Muscle of leg (tissue), 11 donors: ENCODE data around the gene RABGAP1L. TPM values are rescaled to one million over a fixed set of nuclear protein-coding genes. Genes with fewer than 3 reads are reported as not detected.

ENCODE experiments used
- DNase-seq: peaks from one replicate; pipeline ENCODE4 v3.0.0; 2013
- H3K27ac ChIP-seq: one replicate; pipeline ENCODE4 v1.5.1; 2013; ENCODE audit warnings: mild to moderate bottlenecking, low read length, control low read depth
- H3K27me3 ChIP-seq: one replicate; pipeline ENCODE4 v1.6.1; 2013; ENCODE audit warnings: low read length; ENCODE audit not compliant: control insufficient read depth, insufficient read depth
- H3K36me3 ChIP-seq: one replicate; pipeline ENCODE4 v1.6.1; 2013; ENCODE audit warnings: low read length; ENCODE audit not compliant: control insufficient read depth, insufficient read depth
- H3K4me1 ChIP-seq: one replicate; pipeline ENCODE4 v1.6.1; 2013; ENCODE audit warnings: low read length; ENCODE audit not compliant: control insufficient read depth, insufficient read depth
- H3K4me3 ChIP-seq: one replicate; pipeline ENCODE4 v1.5.1; 2013; ENCODE audit warnings: low read length, control low read depth
- H3K9me3 ChIP-seq: replicated peaks from 2 replicates; pipeline ENCODE4 v1.6.1; 2013; ENCODE audit warnings: low read depth, low read length; ENCODE audit not compliant: control insufficient read depth
- whole genome bisulfite sequencing: methylation state at CpG from one replicate; pipeline ENCODE4 v1.1.5; 2013; ENCODE audit warnings: missing lambda C conversion rate; ENCODE audit not compliant: insufficient coverage; 5-methylcytosine and 5-hydroxymethylcytosine counted together
- polyA plus RNA-seq, 8 donors: library from polyadenylated mRNA; unstranded; fragments of 120-200 nt; gene quantifications; one replicate each; pipeline versions ENCODE4 v1.2.1 to v1.2.3, GENCODE V29; 2013; ENCODE audit warnings: inconsistent platforms in 1 of 8, low replicate concordance in 1 of 8; ENCODE audit not compliant: insufficient read length in 8 of 8, insufficient read depth in 1 of 8
- total RNA-seq: library from RNA; stranded (reverse); fragments of 120-200 nt; gene quantifications from one replicate; pipeline ENCODE4 v1.2.4, GENCODE V29; 2013

Gene RABGAP1L
- total and polyA plus RNA-seq, 9 donors, result 9.8 to 27.2 (median 11.6) TPM

GRCh38 chr1:174965362-174966007 lies 806.2 kb downstream of the RABGAP1L start:
- Histone ChIP-seq H3K4me3 (no peak overlapping the region), H3K9me3 (no peaks in the 10 kb centered on the region), H3K27me3 (no peaks in the 10 kb centered on the region), H3K4me1 (peaks cover 10% of the 10 kb centered on the region), H3K27ac (peak overlapping the region; percentile 74), H3K36me3 (no peaks in the 10 kb centered on the region)
- 31% methylated on average over 2 of the region's 3 CpGs for WGBS
- DNase-seq, result peak; percentile 64

- H3K9me3 ChIP-seq, result no peaks in the 10 kb centered on the region
- H3K4me1 ChIP-seq, result peaks cover 10% of the 10 kb centered on the region
- H3K4me3 ChIP-seq, result no peak overlapping the region
- peak overlapping the region; percentile 74 for H3K27ac ChIP-seq
- H3K36me3 ChIP-seq, result no peaks in the 10 kb centered on the region
- H3K27me3 ChIP-seq, result no peaks in the 10 kb centered on the region
- no peak for DNase-seq
- no CpG with 5 or more reads among the region's 1 CpG for WGBS
These were observed 806.8 kb downstream of the RABGAP1L start for GRCh38 chr1:174966008-174966572.

GRCh38 chr1:174967845-174968705 lies 808.8 kb downstream of the RABGAP1L start:
- WGBS, result no CpG with 5 or more reads among the region's 4 CpGs
- Histone ChIP-seq H3K4me1 (peaks cover 10% of the 10 kb centered on the region), H3K27me3 (no peaks in the 10 kb centered on the region), H3K36me3 (no peaks in the 10 kb centered on the region), H3K9me3 (no peaks in the 10 kb centered on the region), H3K4me3 (no peak overlapping the region), H3K27ac (no peak overlapping the region)
- peak; percentile 50 for DNase-seq

- Histone ChIP-seq H3K9me3 (no peaks in the 10 kb centered on the region), H3K27me3 (no peaks in the 10 kb centered on the region), H3K36me3 (no peaks in the 10 kb centered on the region), H3K4me3 (no peak overlapping the region), H3K27ac (no peak overlapping the region), H3K4me1 (peaks cover 10% of the 10 kb centered on the region)
- WGBS, result 58% methylated on average over 3 of the region's 5 CpGs
- DNase-seq, result no peak
These were observed 809.5 kb downstream of the RABGAP1L start for GRCh38 chr1:174968750-174969244.

- no peak overlapping the region for H3K27ac ChIP-seq
- H3K4me1 ChIP-seq, result peaks cover 7% of the 10 kb centered on the region
These were observed 810.7 kb downstream of the RABGAP1L start for GRCh38 chr1:174969977-174970376.

GRCh38 chr1:174971466-174971865 lies 812.1 kb downstream of the RABGAP1L start:
- H3K4me1 ChIP-seq, result peaks cover 2% of the 10 kb centered on the region
- H3K36me3 ChIP-seq, result no peaks in the 10 kb centered on the region
- no peak for DNase-seq
- H3K4me3 ChIP-seq, result no peak overlapping the region
- no peaks in the 10 kb centered on the region for H3K27me3 ChIP-seq
- H3K27ac ChIP-seq, result no peak overlapping the region
- no peaks in the 10 kb centered on the region for H3K9me3 ChIP-seq

More at GRCh38 chr1:174969977-174970376, 810.7 kb downstream of the RABGAP1L start:
- WGBS, result no CpG with 5 or more reads among the region's 1 CpG
- Histone ChIP-seq H3K27me3 (no peaks in the 10 kb centered on the region), H3K4me3 (no peak overlapping the region), H3K36me3 (no peaks in the 10 kb centered on the region), H3K9me3 (no peaks in the 10 kb centered on the region)
- no peak for DNase-seq

- no peak for DNase-seq
- no peak overlapping the region for H3K27ac ChIP-seq
- WGBS, result no CpG with 5 or more reads among the region's 2 CpGs
- no peak overlapping the region for H3K4me3 ChIP-seq
- H3K4me1 ChIP-seq, result peaks cover 2% of the 10 kb centered on the region
- no peaks in the 10 kb centered on the region for H3K36me3 ChIP-seq
- H3K9me3 ChIP-seq, result no peaks in the 10 kb centered on the region
- no peaks in the 10 kb centered on the region for H3K27me3 ChIP-seq
These were observed 812.6 kb downstream of the RABGAP1L start for GRCh38 chr1:174971902-174972301.

GRCh38 chr1:174974711-174975119 lies 815.4 kb downstream of the RABGAP1L start:
- H3K27ac ChIP-seq, result no peak overlapping the region
- DNase-seq, result peak; percentile 67
- WGBS, result 26% methylated on average over 2 of the region's 2 CpGs
- H3K4me1 ChIP-seq, result no peaks in the 10 kb centered on the region
- no peaks in the 10 kb centered on the region for H3K27me3 ChIP-seq
- H3K9me3 ChIP-seq, result no peaks in the 10 kb centered on the region
- H3K36me3 ChIP-seq, result peaks cover 2% of the 10 kb centered on the region
- H3K4me3 ChIP-seq, result no peak overlapping the region

- DNase-seq, result no peak
- WGBS, result no CpG with 5 or more reads among the region's 1 CpG
- H3K27ac ChIP-seq, result no peak overlapping the region
These were observed 816.4 kb downstream of the RABGAP1L start for GRCh38 chr1:174975764-174976163.

GRCh38 chr1:174976436-174977108 lies 817.3 kb downstream of the RABGAP1L start:
- Histone ChIP-seq H3K9me3 (no peaks in the 10 kb centered on the region), H3K36me3 (peaks cover 2% of the 10 kb centered on the region), H3K27me3 (no peaks in the 10 kb centered on the region), H3K27ac (no peak overlapping the region), H3K4me1 (no peaks in the 10 kb centered on the region), H3K4me3 (no peak overlapping the region)
- DNase-seq, result no peak
- 100% methylated on average over 1 of the region's 4 CpGs for WGBS

More at GRCh38 chr1:174975764-174976163, 816.4 kb downstream of the RABGAP1L start:
- H3K27me3 ChIP-seq, result no peaks in the 10 kb centered on the region
- no peaks in the 10 kb centered on the region for H3K9me3 ChIP-seq
- H3K36me3 ChIP-seq, result peaks cover 2% of the 10 kb centered on the region
- no peak overlapping the region for H3K4me3 ChIP-seq
- no peaks in the 10 kb centered on the region for H3K4me1 ChIP-seq
